HepG2 (cell line): ENCODE data around the gene SYCP2L.

Experiments
- ATF1 ChIP-seq: IDR thresholded peaks from 2 replicates; pipeline ENCODE4 v1.6.1; 2016; ENCODE audit warnings: mild to moderate bottlenecking, control low read depth
- ESRRA ChIP-seq: sonication (generic); formaldehyde crosslinking; IDR thresholded peaks from 2 replicates; pipeline ENCODE4 v1.5.1; 2020; ENCODE audit warnings: mild to moderate bottlenecking, low read depth, missing genetic modification reagents
- GATAD2A ChIP-seq: IDR thresholded peaks from 2 replicates; pipeline ENCODE4 v1.6.1; 2016
- PHF20 ChIP-seq: sonication (generic); formaldehyde crosslinking; IDR thresholded peaks from 2 replicates; pipeline ENCODE4 v1.5.0; 2020; ENCODE audit warnings: mild to moderate bottlenecking, missing genetic modification reagents
- RAD21 ChIP-seq: fragments of 450-650 bp; formaldehyde crosslinking; IDR thresholded peaks from 2 replicates; pipeline ENCODE4 v1.5.0; 2020; ENCODE audit warnings: mild to moderate bottlenecking
- SP1 ChIP-seq, 2 experiments: fragments of 450-650 bp in 1 of 2; sonication (generic) in 1 of 2; formaldehyde crosslinking in 1 of 2; IDR thresholded peaks; 2 replicates each; pipeline versions ENCODE4 v1.4.0 to v1.6.1; 2016 to 2020; ENCODE audit warnings: missing genetic modification reagents in 1 of 2
- STAT5B ChIP-seq: sonication (generic); formaldehyde crosslinking; IDR thresholded peaks from 2 replicates; pipeline ENCODE4 v1.4.0; 2020; ENCODE audit warnings: missing genetic modification reagents
- TCF12 ChIP-seq, 2 experiments: fragments of 450-650 bp in 1 of 2; sonication (generic) in 1 of 2; formaldehyde crosslinking in 1 of 2; IDR thresholded peaks; 2 replicates each; pipeline versions ENCODE4 v1.6.1 to v1.8.0; 2017 to 2022; ENCODE audit warnings: antibody characterized with exemption in 1 of 2, mild to moderate bottlenecking in 1 of 2, missing genetic modification reagents in 1 of 2, moderate library complexity in 1 of 2
- TRIM24 ChIP-seq: sonication (generic); formaldehyde crosslinking; IDR thresholded peaks from 2 replicates; pipeline ENCODE4 v1.8.0; 2022; ENCODE audit warnings: mild to moderate bottlenecking, missing genetic modification reagents
- ZNF276 ChIP-seq: sonication (generic); formaldehyde crosslinking; IDR thresholded peaks from 2 replicates; pipeline ENCODE4 v1.4.0; 2020; ENCODE audit warnings: mild to moderate bottlenecking, low read depth, missing genetic modification reagents
- ZNF367 ChIP-seq: sonication (generic); formaldehyde crosslinking; IDR thresholded peaks from 2 replicates; pipeline ENCODE4 v1.4.0; 2020; ENCODE audit warnings: missing genetic modification reagents, borderline replicate concordance
- TF ChIP-seq, protein P1 (sequence below): sonication (generic); formaldehyde crosslinking; IDR thresholded peaks from 2 replicates; pipeline ENCODE4 v1.5.0; 2020; ENCODE audit warnings: mild to moderate bottlenecking, missing genetic modification reagents, moderate library complexity

DNA sequence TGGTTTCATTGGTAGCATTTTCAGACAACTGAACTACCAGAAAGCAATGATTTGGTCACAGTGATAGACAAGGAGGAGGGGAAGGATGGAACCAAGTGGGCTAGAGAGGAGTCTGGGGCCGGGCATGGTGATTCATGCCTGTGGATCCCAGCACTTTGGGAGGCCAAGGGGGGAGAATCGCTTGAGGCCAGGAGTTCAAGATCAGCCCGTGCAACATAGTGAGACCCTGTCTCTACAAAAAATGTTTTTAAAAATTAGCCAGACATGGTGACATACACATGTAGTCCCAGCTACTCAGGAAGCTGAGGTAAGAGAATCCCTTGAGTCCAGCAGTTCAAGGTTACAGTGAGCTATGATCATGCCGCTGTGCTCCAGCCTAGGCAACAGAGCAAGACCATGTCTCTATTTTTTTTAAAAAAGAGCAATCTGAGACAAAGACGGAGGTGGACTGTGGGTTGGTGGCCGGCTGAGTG is 70.6 kb downstream of the SYCP2L start:
- TF ChIP-seq, protein P1, sequence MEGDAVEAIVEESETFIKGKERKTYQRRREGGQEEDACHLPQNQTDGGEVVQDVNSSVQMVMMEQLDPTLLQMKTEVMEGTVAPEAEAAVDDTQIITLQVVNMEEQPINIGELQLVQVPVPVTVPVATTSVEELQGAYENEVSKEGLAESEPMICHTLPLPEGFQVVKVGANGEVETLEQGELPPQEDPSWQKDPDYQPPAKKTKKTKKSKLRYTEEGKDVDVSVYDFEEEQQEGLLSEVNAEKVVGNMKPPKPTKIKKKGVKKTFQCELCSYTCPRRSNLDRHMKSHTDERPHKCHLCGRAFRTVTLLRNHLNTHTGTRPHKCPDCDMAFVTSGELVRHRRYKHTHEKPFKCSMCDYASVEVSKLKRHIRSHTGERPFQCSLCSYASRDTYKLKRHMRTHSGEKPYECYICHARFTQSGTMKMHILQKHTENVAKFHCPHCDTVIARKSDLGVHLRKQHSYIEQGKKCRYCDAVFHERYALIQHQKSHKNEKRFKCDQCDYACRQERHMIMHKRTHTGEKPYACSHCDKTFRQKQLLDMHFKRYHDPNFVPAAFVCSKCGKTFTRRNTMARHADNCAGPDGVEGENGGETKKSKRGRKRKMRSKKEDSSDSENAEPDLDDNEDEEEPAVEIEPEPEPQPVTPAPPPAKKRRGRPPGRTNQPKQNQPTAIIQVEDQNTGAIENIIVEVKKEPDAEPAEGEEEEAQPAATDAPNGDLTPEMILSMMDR (CRISPR knock-in tag), result 0 out of 2 replicates have a peak, but pooled peaks have one; percentile 13
- TF ChIP-seq ATF1, result 0 out of 2 replicates have a peak, but pooled peaks have one; percentile 35
- TF ChIP-seq GATAD2A (CRISPR knock-in tag), result peak; percentile 96
- no peak for TF ChIP-seq SP1 (IDR thresholded peaks at IDR 0.05)
- no peak for TF ChIP-seq SP1 (CRISPR knock-in tag; IDR thresholded peaks at IDR 0.05)
- no peak for TF ChIP-seq PHF20 (CRISPR knock-in tag)
- TF ChIP-seq TCF12 (IDR thresholded peaks at IDR 0.05), result no peak
- TF ChIP-seq TCF12 (CRISPR knock-in tag; IDR thresholded peaks at IDR 0.05), result no peak
- TF ChIP-seq ESRRA, result peak; percentile 79; the same call in 1 of the 2 replicates
- no peak for TF ChIP-seq ZNF276 (CRISPR knock-in tag)
- TF ChIP-seq RAD21, result no peak
- TF ChIP-seq STAT5B (CRISPR knock-in tag), result no peak
- TF ChIP-seq TRIM24 (CRISPR knock-in tag), result no peak
- no peak for TF ChIP-seq ZNF367 (CRISPR knock-in tag)
